A673 (cell line): ENCODE data around the gene ZNRF3. TPM values are rescaled to one million over a fixed set of nuclear protein-coding genes. Genes with fewer than 3 reads are reported as not detected.
A peak's percentile ranks its signal among the peaks of the same experiment; 100 is the strongest.

Experiments used
- BruUV-seq: library from RNA; stranded (reverse); fragments of 400-500 nt; replicated peaks from 2 replicates; lab custom pipeline; 2021; lab: Mats Ljungman, UMichigan
- CTCF ChIA-PET: fragments of 300-600 bp; sonication (Branson Sonifier 250); formaldehyde crosslinking; loops from one replicate; lab custom pipeline; 2022; ENCODE audit warnings: antibody characterized with exemption; lab: Charles Lee
- POLR2A ChIA-PET: fragments of 300-600 bp; sonication (Branson Sonifier 250); formaldehyde crosslinking; loops from one replicate; lab custom pipeline; 2022; ENCODE audit warnings: antibody characterized with exemption; ENCODE audit not compliant: low non-redundant PET; lab: Charles Lee
- DNase-seq: peaks from one replicate; pipeline ENCODE4 v3.0.0-alpha.2; 2015; ENCODE audit warnings: low spot score
- H3K27ac ChIP-seq: fragments of 200-600 bp; sonication (generic); 2 replicates; pipeline ENCODE4 v1.5.1; 2016; ENCODE audit warnings: mixed run types, low read depth, mild to moderate bottlenecking, mixed read lengths, antibody characterized with exemption, low read length; ENCODE audit not compliant: poor library complexity, severe bottlenecking
- H3K27me3 ChIP-seq: fragments of 200-600 bp; sonication (generic); replicated peaks from 2 replicates; pipeline ENCODE4 v1.6.1; 2017; ENCODE audit warnings: mixed run types, low read depth, mild to moderate bottlenecking, mixed read lengths, antibody characterized with exemption, low read length; ENCODE audit not compliant: insufficient read depth, poor library complexity
- H3K36me3 ChIP-seq: fragments of 200-600 bp; sonication (generic); 2 replicates; pipeline ENCODE4 v1.6.1; 2016; ENCODE audit warnings: mixed run types, mild to moderate bottlenecking, mixed read lengths, antibody characterized with exemption, low read length; ENCODE audit not compliant: insufficient read depth, poor library complexity, severe bottlenecking
- H3K4me1 ChIP-seq: fragments of 200-600 bp; sonication (generic); 2 replicates; pipeline ENCODE4 v1.6.1; 2017; ENCODE audit warnings: mixed run types, mild to moderate bottlenecking, mixed read lengths, antibody characterized with exemption, low read length; ENCODE audit not compliant: insufficient read depth, poor library complexity, severe bottlenecking
- H3K4me3 ChIP-seq: fragments of 200-600 bp; sonication (generic); 2 replicates; pipeline ENCODE4 v1.5.1; 2016; ENCODE audit warnings: low read depth, mixed run types, mild to moderate bottlenecking, mixed read lengths, low read length; ENCODE audit not compliant: poor library complexity, severe bottlenecking
- H3K9me3 ChIP-seq: fragments of 200-600 bp; sonication (generic); 2 replicates; pipeline ENCODE4 v1.6.1; 2016; ENCODE audit warnings: mixed run types, low read depth, mild to moderate bottlenecking, mixed read lengths, antibody characterized with exemption, low read length; ENCODE audit not compliant: poor library complexity, severe bottlenecking
- EZH2 ChIP-seq: fragments of 200-600 bp; sonication (generic); IDR thresholded peaks from 2 replicates; pipeline ENCODE4 v1.6.1; 2017; ENCODE audit warnings: borderline replicate concordance, low read depth, mild to moderate bottlenecking, mixed read lengths, antibody characterized with exemption, low read length; ENCODE audit not compliant: poor library complexity, severe bottlenecking
- intact Hi-C: fragments of 100-400 bp; cut with micrococcal nuclease; formaldehyde crosslinking; loops from one replicate; pipeline ENCODE4 v1.10.0; 2022; ENCODE audit not compliant: unreplicated experiment
- total RNA-seq: library from RNA; stranded (reverse); gene quantifications from 2 replicates; pipeline ENCODE4 v1.2.3, GENCODE V29; 2021
- TF ChIP-seq, protein P1 (sequence below): fragments of 300-800, 200-600 bp; sonication (generic); conservative IDR thresholded peaks from 2 replicates; pipeline ENCODE4 v1.5.1; 2017; ENCODE audit warnings: low read depth, mild to moderate bottlenecking, antibody characterized with exemption, low read length, moderate library complexity, mixed read lengths

The ZNRF3 gene
- total RNA-seq, 1 experiment from 2014 or later: 11.9 TPM

DNA sequence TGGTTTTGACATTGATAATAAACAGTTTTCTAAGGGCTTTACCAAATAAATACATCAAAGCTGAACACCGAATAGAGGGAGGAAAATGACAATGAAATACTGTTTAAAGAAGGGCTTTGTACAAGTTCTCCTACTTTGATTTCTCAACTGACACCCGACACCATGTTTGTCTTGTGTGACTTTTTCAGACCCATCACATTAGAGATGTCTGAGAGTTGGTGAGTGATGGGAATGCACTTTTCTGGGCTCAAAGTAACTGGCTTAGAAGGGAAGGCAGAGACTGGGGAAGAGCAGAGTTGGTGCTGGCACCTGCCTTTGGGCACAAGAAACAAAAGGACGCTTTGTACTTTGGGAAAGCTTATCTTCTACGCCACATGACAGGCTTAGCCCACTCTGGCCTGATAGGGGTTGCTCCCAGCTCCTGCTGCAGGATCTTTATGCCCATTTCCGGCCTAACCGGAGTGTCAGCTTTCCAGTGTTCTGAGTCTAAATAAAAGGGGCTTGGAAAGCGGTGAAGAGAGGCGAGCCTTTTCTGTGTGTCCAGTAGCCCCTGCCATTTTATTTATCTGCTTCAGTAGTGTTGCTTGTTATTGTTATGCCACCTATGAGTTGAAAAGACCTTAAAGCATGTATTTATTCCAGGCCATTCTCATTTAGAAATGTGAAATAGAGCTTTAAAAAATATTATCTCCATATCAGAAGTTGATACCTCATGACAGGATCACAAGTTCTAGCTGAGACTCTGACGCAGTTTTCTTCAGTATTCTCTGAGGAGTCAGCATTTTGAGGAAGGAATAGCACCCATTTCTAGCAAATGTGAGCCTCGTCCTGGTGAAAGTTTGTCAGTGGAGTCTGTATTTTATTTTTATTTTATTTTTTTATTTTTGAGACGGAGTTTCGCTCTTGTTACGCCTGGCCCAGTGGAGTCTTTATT lies 213.6 kb downstream of the ZNRF3 start:
- Histone ChIP-seq H3K4me1 (peaks cover 16% of the 10 kb centered on the region), H3K4me3 (no peak overlapping the region), H3K27ac (no peak overlapping the region), H3K27me3 (no peaks in the 10 kb centered on the region), H3K9me3 (no peaks in the 10 kb centered on the region), H3K36me3 (no peaks in the 10 kb centered on the region)
- DNase-seq: no peak
- TF ChIP-seq EZH2: no peak
- TF ChIP-seq, protein P1, sequence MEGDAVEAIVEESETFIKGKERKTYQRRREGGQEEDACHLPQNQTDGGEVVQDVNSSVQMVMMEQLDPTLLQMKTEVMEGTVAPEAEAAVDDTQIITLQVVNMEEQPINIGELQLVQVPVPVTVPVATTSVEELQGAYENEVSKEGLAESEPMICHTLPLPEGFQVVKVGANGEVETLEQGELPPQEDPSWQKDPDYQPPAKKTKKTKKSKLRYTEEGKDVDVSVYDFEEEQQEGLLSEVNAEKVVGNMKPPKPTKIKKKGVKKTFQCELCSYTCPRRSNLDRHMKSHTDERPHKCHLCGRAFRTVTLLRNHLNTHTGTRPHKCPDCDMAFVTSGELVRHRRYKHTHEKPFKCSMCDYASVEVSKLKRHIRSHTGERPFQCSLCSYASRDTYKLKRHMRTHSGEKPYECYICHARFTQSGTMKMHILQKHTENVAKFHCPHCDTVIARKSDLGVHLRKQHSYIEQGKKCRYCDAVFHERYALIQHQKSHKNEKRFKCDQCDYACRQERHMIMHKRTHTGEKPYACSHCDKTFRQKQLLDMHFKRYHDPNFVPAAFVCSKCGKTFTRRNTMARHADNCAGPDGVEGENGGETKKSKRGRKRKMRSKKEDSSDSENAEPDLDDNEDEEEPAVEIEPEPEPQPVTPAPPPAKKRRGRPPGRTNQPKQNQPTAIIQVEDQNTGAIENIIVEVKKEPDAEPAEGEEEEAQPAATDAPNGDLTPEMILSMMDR: no peak
- intact Hi-C loops: no loop called here
- POLR2A ChIA-PET: interaction anchor here (0.7 kb wide), 1 partner anchor 461 kb away, joined by 3 read pairs; no protein-coding TSS in a partner anchor
- CTCF ChIA-PET: no interaction called here
- BruUV-seq: no TSS peak

DNA sequence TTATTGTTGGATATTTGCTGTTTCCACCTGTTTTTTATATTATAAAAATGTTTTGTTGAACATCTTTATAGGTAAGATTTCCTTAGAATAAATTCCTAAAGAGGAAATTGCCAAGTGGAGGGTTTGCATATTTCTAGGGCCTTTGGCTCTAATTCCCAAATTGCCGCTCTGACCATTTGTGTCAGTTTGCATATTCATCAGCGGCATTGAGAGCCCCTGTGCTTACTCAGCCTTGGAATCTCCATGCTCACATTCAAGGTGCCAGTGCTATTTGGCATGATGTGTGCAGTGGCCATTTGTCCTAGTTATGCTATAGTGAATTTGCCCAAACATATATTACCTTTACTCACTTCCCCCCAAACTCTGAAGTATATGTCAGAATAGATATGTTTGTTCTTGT lies 214.9 kb downstream of the ZNRF3 start:
- intact Hi-C loops: no loop called here
- ChIA-PET CTCF (no interaction called here), POLR2A (no interaction called here)

GRCh38 chr22:29102300-29102699 lies 218.9 kb downstream of the ZNRF3 start:
- DNase-seq: peak; percentile 76
- Histone ChIP-seq H3K4me3 (no peak overlapping the region), H3K36me3 (no peaks in the 10 kb centered on the region), H3K27ac (no peak overlapping the region), H3K27me3 (no peaks in the 10 kb centered on the region), H3K9me3 (no peaks in the 10 kb centered on the region), H3K4me1 (peaks cover 26% of the 10 kb centered on the region)
- POLR2A ChIA-PET: no interaction called here
- TF ChIP-seq EZH2: no peak
- TF ChIP-seq, protein P1: no peak
- CTCF ChIA-PET: no interaction called here
- no TSS peak for BruUV-seq
- intact Hi-C loops: loop anchor here (5.0 kb wide), 1 partner anchor 50 kb away; no protein-coding TSS in a partner anchor

More for the DNA sequence above, 214.9 kb downstream of the ZNRF3 start:
- TF ChIP-seq, protein P1: no peak
- no peak for TF ChIP-seq EZH2
- no peak for DNase-seq
- BruUV-seq: no TSS peak
- Histone ChIP-seq H3K27me3 (no peaks in the 10 kb centered on the region), H3K36me3 (no peaks in the 10 kb centered on the region), H3K27ac (no peak overlapping the region), H3K9me3 (no peaks in the 10 kb centered on the region), H3K4me3 (no peak overlapping the region), H3K4me1 (peaks cover 25% of the 10 kb centered on the region)
